Measurements from ENCODE around the gene VWA1. TPM values are rescaled to one million over a fixed set of nuclear protein-coding genes. Genes with fewer than 3 reads are reported as not detected.
A peak's percentile ranks its signal among the peaks of the same experiment; 100 is the strongest.

The VWA1 gene
- total RNA-seq, 1 experiment from 2014 or later, result 56.6 TPM

DNA sequence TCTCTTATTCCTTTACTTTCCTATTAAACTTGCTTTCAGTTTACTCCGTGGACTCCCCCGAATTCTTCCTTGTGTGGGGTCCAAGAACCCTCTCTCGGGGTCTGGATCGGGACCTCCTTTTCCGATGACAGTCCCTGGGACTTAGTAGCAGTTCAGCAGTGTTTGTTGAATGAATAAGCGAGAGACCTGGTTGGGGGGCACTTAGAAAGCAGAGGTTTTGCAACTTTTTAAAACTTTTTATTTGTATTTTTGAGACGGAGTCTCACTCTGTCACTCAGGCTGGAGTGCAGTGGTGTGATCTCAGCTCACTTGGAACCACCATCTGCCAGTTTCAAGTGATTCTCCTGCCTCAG, 12.3 kb upstream of the VWA1 start:
- intact Hi-C loops (cut with micrococcal nuclease; ENCODE audit: unreplicated experiment), result no loop called here
- no peak for DNase-seq
- no TSS peak for BruUV-seq (replicated peaks)
- Histone ChIP-seq H3K4me3 (no peak overlapping the region), H3K4me1 (replicated peaks; ENCODE audit: insufficient read depth) (peaks cover 18% of the 10 kb centered on the region), H3F3A (ENCODE audit: insufficient read depth, low read depth) (peaks cover 8% of the 10 kb centered on the region; the same call in 1 of the 2 replicates), H3K9me2 (ENCODE audit: insufficient read depth) (no peaks in the 10 kb centered on the region), H2AFZ (no peak overlapping the region), H3K36me3 (ENCODE audit: low read depth) (no peaks in the 10 kb centered on the region), H3K9me3 (ENCODE audit: insufficient read depth, low read depth) (no peaks in the 10 kb centered on the region), H3K27ac (no peak overlapping the region), H4K20me1 (ENCODE audit: insufficient read depth) (no peaks in the 10 kb centered on the region), H3K27me3 (ENCODE audit: insufficient read depth, low read depth) (no peaks in the 10 kb centered on the region), H3K4me2 (peak overlapping the region; percentile 68; the same call in 1 of the 2 replicates), H3K79me2 (ENCODE audit: low read depth) (no peaks in the 10 kb centered on the region)
- POLR2A ChIA-PET (ENCODE audit: unreplicated experiment), result no interaction called here
- no peak for TF ChIP-seq EZH2 (IDR thresholded peaks at IDR 0.05; ENCODE audit: low read depth)
- TF ChIP-seq, protein P1, sequence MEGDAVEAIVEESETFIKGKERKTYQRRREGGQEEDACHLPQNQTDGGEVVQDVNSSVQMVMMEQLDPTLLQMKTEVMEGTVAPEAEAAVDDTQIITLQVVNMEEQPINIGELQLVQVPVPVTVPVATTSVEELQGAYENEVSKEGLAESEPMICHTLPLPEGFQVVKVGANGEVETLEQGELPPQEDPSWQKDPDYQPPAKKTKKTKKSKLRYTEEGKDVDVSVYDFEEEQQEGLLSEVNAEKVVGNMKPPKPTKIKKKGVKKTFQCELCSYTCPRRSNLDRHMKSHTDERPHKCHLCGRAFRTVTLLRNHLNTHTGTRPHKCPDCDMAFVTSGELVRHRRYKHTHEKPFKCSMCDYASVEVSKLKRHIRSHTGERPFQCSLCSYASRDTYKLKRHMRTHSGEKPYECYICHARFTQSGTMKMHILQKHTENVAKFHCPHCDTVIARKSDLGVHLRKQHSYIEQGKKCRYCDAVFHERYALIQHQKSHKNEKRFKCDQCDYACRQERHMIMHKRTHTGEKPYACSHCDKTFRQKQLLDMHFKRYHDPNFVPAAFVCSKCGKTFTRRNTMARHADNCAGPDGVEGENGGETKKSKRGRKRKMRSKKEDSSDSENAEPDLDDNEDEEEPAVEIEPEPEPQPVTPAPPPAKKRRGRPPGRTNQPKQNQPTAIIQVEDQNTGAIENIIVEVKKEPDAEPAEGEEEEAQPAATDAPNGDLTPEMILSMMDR (conservative IDR thresholded peaks at IDR 0.05), result no peak
- CTCF ChIA-PET, result no interaction called here

DNA sequence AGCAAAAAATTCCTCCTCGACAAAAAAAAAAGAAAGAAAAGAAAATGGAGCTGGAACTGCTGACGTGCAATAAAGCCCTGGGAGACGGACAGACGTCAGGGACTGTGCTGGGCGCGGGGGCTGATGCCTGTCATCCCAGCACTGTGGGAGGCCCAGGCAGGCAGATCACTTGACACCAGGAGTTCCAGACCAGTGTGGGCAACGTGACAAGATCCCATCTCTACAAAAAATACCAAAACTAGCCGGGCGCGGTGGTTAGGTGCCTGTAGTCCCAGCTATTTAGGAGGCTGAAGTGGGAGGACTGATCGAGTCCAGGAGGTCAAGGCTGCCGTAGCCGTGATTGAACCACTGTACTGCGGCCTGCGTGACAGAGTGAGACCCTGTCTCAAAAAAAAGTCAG, 10.8 kb upstream of the VWA1 start:
- no peaks in the 10 kb centered on the region for H4K20me1 ChIP-seq (ENCODE audit: insufficient read depth)
- H3K27ac ChIP-seq, result no peak overlapping the region
- no peak for TF ChIP-seq EZH2 (IDR thresholded peaks at IDR 0.05; ENCODE audit: low read depth)
- TF ChIP-seq, protein P1 (conservative IDR thresholded peaks at IDR 0.05), result no peak
- H3F3A ChIP-seq (ENCODE audit: insufficient read depth, low read depth), result peaks cover 9% of the 10 kb centered on the region; the same call in 1 of the 2 replicates
- no peaks in the 10 kb centered on the region for H3K9me2 ChIP-seq (ENCODE audit: insufficient read depth)
- no peak overlapping the region for H3K4me2 ChIP-seq
- ChIA-PET POLR2A (ENCODE audit: unreplicated experiment) (interaction anchor here (0.6 kb wide), 1 partner anchor 46 kb away, joined by 4 read pairs; no protein-coding TSS in a partner anchor), CTCF (no interaction called here)
- no peak for DNase-seq
- H3K27me3 ChIP-seq (ENCODE audit: insufficient read depth, low read depth), result no peaks in the 10 kb centered on the region
- H3K36me3 ChIP-seq (ENCODE audit: low read depth), result no peaks in the 10 kb centered on the region
- no TSS peak for BruUV-seq (replicated peaks)
- no peaks in the 10 kb centered on the region for H3K9me3 ChIP-seq (ENCODE audit: insufficient read depth, low read depth)
- H2AFZ ChIP-seq, result no peak overlapping the region
- H3K4me3 ChIP-seq, result no peak overlapping the region
- peaks cover 19% of the 10 kb centered on the region for H3K4me1 ChIP-seq (replicated peaks; ENCODE audit: insufficient read depth)
- intact Hi-C loops (cut with micrococcal nuclease; ENCODE audit: unreplicated experiment), result no loop called here
- H3K79me2 ChIP-seq (ENCODE audit: low read depth), result no peaks in the 10 kb centered on the region

DNA sequence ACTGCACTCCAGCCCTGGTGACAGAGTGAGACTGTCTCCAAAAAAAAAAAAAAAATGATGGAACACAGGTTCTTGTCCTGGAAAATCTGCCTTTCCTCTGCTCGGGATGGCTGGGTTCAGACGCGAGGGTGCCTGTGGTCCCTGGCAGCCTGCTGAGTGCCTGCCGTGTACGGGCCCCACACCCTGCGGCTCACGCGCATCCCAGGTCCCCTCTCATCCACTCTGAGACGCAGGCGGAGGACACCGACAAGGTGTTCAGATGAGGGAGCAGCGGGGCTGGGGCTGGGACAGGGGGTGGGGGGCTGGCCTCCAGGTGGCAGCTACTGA, 10.1 kb upstream of the VWA1 start:
- intact Hi-C loops (cut with micrococcal nuclease; ENCODE audit: unreplicated experiment), result no loop called here
- DNase-seq, result no peak

More for the DNA sequence above, 10.1 kb upstream of the VWA1 start:
- no peaks in the 10 kb centered on the region for H3K36me3 ChIP-seq (ENCODE audit: low read depth)
- CTCF ChIA-PET, result no interaction called here
- no peak overlapping the region for H3K4me2 ChIP-seq
- no peak overlapping the region for H2AFZ ChIP-seq
- no peaks in the 10 kb centered on the region for H3K79me2 ChIP-seq (ENCODE audit: low read depth)
- no TSS peak for BruUV-seq (replicated peaks)
- no peak overlapping the region for H3K27ac ChIP-seq
- H3F3A ChIP-seq (ENCODE audit: insufficient read depth, low read depth), result peaks cover 14% of the 10 kb centered on the region; the same call in 1 of the 2 replicates
- H4K20me1 ChIP-seq (ENCODE audit: insufficient read depth), result no peaks in the 10 kb centered on the region
- H3K4me3 ChIP-seq, result no peak overlapping the region
- no peak for TF ChIP-seq EZH2 (IDR thresholded peaks at IDR 0.05; ENCODE audit: low read depth)
- TF ChIP-seq, protein P1 (conservative IDR thresholded peaks at IDR 0.05), result no peak
- POLR2A ChIA-PET (ENCODE audit: unreplicated experiment), result interaction anchor here (0.7 kb wide), 1 partner anchor 14 kb away, joined by 4 read pairs; no protein-coding TSS in a partner anchor
- H3K9me3 ChIP-seq (ENCODE audit: insufficient read depth, low read depth), result no peaks in the 10 kb centered on the region
- peaks cover 26% of the 10 kb centered on the region for H3K4me1 ChIP-seq (replicated peaks; ENCODE audit: insufficient read depth)
- H3K27me3 ChIP-seq (ENCODE audit: insufficient read depth, low read depth), result no peaks in the 10 kb centered on the region
- no peaks in the 10 kb centered on the region for H3K9me2 ChIP-seq (ENCODE audit: insufficient read depth)
